Hippocampal formation (tissue), 2 donors: ENCODE measurements around the gene KCNC3.

Source experiments
- DNase-seq, 2 donors: peaks; one replicate each; lab custom pipeline; 2025; lab: John Stamatoyannopoulos, UW

KCNC3 gene

GRCh38 chr19:50275577-50276368, 53.4 kb downstream of the KCNC3 start:
- no peak for DNase-seq

- no peak for DNase-seq
Observed at GRCh38 chr19:50273821-50274220, 55.4 kb downstream of the KCNC3 start.

- no peak for DNase-seq
Observed at GRCh38 chr19:50272263-50272897, 56.8 kb downstream of the KCNC3 start.

GRCh38 chr19:50269653-50270052, 59.5 kb downstream of the KCNC3 start:
- DNase-seq, result no peak

GRCh38 chr19:50268501-50268900, 60.7 kb downstream of the KCNC3 start:
- DNase-seq, result no peak

GRCh38 chr19:50268041-50268440, 61.1 kb downstream of the KCNC3 start:
- no peak for DNase-seq

- DNase-seq, result no peak
Observed at GRCh38 chr19:50266896-50267295, 62.3 kb downstream of the KCNC3 start.

- DNase-seq, result no peak
Observed at GRCh38 chr19:50266041-50266440, 63.1 kb downstream of the KCNC3 start.

- DNase-seq, result no peak
Observed at GRCh38 chr19:50264483-50265186, 64.5 kb downstream of the KCNC3 start.

- no peak for DNase-seq
Observed at GRCh38 chr19:50263176-50263575, 66.0 kb downstream of the KCNC3 start.
